Measurements from ENCODE around the gene TLR3. TPM values are rescaled to one million over a fixed set of nuclear protein-coding genes. Genes with fewer than 3 reads are reported as not detected.

The TLR3 gene
- total and polyA plus RNA-seq, 3 donors from 2014 or later, result 2.3 to 12.6 (median 3.2) TPM

DNA sequence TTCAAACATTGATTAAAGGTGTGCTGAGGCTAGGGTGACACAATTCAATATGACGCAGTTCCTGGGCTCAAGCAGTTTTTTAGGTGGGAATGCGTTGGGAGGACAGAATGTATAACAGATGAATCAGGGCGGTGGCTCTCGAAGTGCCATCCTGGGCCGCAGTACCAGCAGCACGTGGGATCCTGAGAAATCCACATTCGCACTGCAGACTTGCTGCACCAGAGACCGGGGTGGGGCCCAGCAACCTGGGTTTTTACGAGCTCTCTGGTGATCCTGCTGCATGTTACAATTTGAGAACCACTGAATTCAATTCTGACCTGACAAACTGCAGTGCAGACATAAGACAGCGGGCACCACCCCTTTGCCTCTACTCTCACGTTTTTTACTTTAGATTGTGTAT lies 65.9 kb downstream of the TLR3 start:
- Histone ChIP-seq H3K4me1 (no peaks in the 10 kb centered on the region), H3K9me3 (no peaks in the 10 kb centered on the region), H3K36me3 (ENCODE audit: low read depth, missing control alignments) (no peaks in the 10 kb centered on the region), H3K27ac (no peak overlapping the region), H3K27me3 (no peaks in the 10 kb centered on the region), H3K4me3 (no peak overlapping the region)
- intact Hi-C loops (cut with DNase I; ENCODE audit: low total_unique reads), result no loop called here
- no peak for DNase-seq
- no peak for TF ChIP-seq POLR2A (IDR thresholded peaks at IDR 0.05)
- TF ChIP-seq, protein P1, sequence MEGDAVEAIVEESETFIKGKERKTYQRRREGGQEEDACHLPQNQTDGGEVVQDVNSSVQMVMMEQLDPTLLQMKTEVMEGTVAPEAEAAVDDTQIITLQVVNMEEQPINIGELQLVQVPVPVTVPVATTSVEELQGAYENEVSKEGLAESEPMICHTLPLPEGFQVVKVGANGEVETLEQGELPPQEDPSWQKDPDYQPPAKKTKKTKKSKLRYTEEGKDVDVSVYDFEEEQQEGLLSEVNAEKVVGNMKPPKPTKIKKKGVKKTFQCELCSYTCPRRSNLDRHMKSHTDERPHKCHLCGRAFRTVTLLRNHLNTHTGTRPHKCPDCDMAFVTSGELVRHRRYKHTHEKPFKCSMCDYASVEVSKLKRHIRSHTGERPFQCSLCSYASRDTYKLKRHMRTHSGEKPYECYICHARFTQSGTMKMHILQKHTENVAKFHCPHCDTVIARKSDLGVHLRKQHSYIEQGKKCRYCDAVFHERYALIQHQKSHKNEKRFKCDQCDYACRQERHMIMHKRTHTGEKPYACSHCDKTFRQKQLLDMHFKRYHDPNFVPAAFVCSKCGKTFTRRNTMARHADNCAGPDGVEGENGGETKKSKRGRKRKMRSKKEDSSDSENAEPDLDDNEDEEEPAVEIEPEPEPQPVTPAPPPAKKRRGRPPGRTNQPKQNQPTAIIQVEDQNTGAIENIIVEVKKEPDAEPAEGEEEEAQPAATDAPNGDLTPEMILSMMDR (IDR thresholded peaks at IDR 0.05), result no peak
- WGBS, 2 donors, result 93 to 95% methylated on average over 11 of the region's 11 CpGs

DNA sequence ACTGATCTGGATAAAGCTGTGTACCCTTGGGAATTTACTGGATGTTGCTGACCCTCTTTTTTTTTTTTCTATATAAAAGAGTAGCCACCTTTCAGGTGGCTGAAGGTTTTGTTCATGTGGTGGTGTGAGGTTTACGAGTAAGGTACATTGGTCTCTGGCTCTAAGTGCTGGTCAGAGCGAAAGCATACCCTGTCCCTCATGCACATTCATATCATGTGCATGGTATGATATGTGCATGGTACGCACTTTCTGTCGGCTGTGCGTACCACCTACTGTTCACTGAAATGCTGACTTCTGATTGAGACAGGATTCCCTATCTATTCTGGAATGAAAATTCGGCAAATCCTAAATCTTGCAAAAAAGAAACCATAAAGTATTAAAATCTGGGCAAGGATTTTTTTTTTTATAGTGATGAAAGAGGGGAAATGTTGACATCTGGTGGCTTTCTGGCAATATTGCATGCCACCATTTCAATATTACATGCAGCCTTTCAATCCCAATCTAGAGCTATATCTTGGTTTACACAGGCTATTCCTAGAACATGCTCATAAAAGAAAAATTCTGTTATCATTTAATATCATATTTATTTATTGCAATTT lies 68.3 kb downstream of the TLR3 start:
- Histone ChIP-seq H3K36me3 (ENCODE audit: low read depth, missing control alignments) (no peaks in the 10 kb centered on the region), H3K9me3 (no peaks in the 10 kb centered on the region), H3K27me3 (no peaks in the 10 kb centered on the region), H3K27ac (no peak overlapping the region), H3K4me3 (no peak overlapping the region), H3K4me1 (no peaks in the 10 kb centered on the region)
- intact Hi-C loops (cut with DNase I; ENCODE audit: low total_unique reads), result no loop called here
- WGBS, 2 donors, result 38 to 52% methylated on average over 6 of the region's 6 CpGs
- DNase-seq, result no peak
- TF ChIP-seq, protein P1 (IDR thresholded peaks at IDR 0.05), result peak; percentile 26 to 77 (median 49)
- TF ChIP-seq POLR2A (IDR thresholded peaks at IDR 0.05), result no peak

Small RNA genes within 50 kb of the gene (small RNA-seq; reads per million reads assigned to genes)
- gene RF00322, result 0 reads per million in 2 donors
- 0 reads per million in 2 donors for gene RNU4-64P

Other genes with a start within 250 kb of the TLR3 start
- 10 to 100 TPM; 11.3 to 14.9 TPM for gene FAM149A, start 35.5 kb downstream of the TLR3 start, total RNA-seq
- gene FAM149A, start 35.5 kb downstream of the TLR3 start, polyA plus RNA-seq (ENCODE audit: insufficient read depth, low read depth, low replicate concordance), result 13.8 TPM
- 10 to 100 TPM; 34.9 to 50.5 TPM for gene CYP4V2, start 122.4 kb downstream of the TLR3 start, total RNA-seq
- gene CYP4V2, start 122.4 kb downstream of the TLR3 start, polyA plus RNA-seq (ENCODE audit: insufficient read depth, low read depth, low replicate concordance), result 11.4 TPM
- 1 to 10 TPM; 3.5 to 4.4 TPM for gene KLKB1, start 158.4 kb downstream of the TLR3 start, total RNA-seq
- gene KLKB1, start 158.4 kb downstream of the TLR3 start, polyA plus RNA-seq (ENCODE audit: insufficient read depth, low read depth, low replicate concordance), result 2.7 TPM
- under 1 TPM in 1 of 2 donors, not detected in 1; 0.19 TPM for gene F11, start 197.0 kb downstream of the TLR3 start, total RNA-seq
- gene F11, start 197.0 kb downstream of the TLR3 start, polyA plus RNA-seq (ENCODE audit: insufficient read depth, low read depth, low replicate concordance), result not detected

Data from testis (tissue), 3 donors.